ENCODE results near the gene LPO. TPM values are rescaled to one million over a fixed set of nuclear protein-coding genes. Genes with fewer than 3 reads are reported as not detected.
A peak's percentile ranks its signal among the peaks of the same experiment; 100 is the strongest.

Gene LPO
- total and polyA plus RNA-seq, 2 donors (not counting 3 experiments of a cell fraction or from before 2014, with no cell fraction given), result not detected

DNA sequence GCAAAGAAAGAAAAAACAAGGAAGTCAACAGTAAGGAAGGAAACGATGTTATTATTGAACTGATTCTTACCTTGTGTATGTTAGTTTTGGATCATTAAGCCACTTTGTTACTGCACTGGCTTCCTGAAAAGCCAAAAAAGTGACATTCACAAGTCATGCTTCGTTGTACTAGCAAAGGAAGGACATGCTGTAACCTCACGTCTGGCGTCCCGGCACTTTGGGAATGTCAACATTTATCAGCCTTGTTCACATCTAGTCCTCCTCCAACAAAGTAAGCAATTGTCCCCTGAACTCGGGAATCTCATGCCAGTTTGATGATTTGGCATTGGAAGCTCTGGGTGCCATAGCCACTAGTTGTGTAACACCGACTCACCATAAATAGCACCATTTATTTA, 18.6 kb upstream of the LPO start:
- Histone ChIP-seq H3K4me2 (ENCODE audit: insufficient read depth, low read length) (peak overlapping the region; percentile 82), H3K79me2 (ENCODE audit: control insufficient read depth, insufficient read depth, low read length) (no peaks in the 10 kb centered on the region), H3K36me3 (ENCODE audit: control insufficient read depth in 2 of 2, extremely low read depth in 1 of 2, insufficient read depth in 2 of 2, low read length in 2 of 2) (no peaks in the 10 kb centered on the region), H3K27me3 (ENCODE audit: control insufficient read depth in 2 of 2, insufficient read depth in 2 of 2, low read length in 2 of 2) (no peaks in the 10 kb centered on the region), H3K9me3 (replicated peaks; ENCODE audit: control insufficient read depth, insufficient read depth, low read length) (no peaks in the 10 kb centered on the region), H3K9ac (replicated peaks; ENCODE audit: extremely low read depth, insufficient read depth, low read length) (peak overlapping the region; percentile 7), H3K4me1 (ENCODE audit: control insufficient read depth, extremely low read depth, insufficient read depth, low read length) (peaks cover 16% of the 10 kb centered on the region), H3K9me1 (replicated peaks; ENCODE audit: control insufficient read depth, extremely low read depth, insufficient read depth, low read length) (no peaks in the 10 kb centered on the region), H3K4me3 (replicated peaks in 1 of 3; ENCODE audit: insufficient read depth in 1 of 3, low read depth in 1 of 3, low read length in 3 of 3) (peak overlapping the region in 1 of 3 experiments; percentile 24), H3K27ac (ENCODE audit: insufficient read depth, low read depth, low read length) (peak overlapping the region; percentile 12), H2AFZ (ENCODE audit: low read depth, low read length) (peak overlapping the region; percentile 60), H4K20me1 (replicated peaks; ENCODE audit: control insufficient read depth, extremely low read depth, insufficient read depth, low read length) (no peaks in the 10 kb centered on the region)
- FAIRE-seq, result peak; percentile 77
- intact Hi-C loops (cut with micrococcal nuclease), result loop anchor here (1.0 to 2.0 kb wide), 2 partner anchors 30 to 135 kb away; no protein-coding TSS in a partner anchor
- CTCF ChIA-PET, result interaction anchor here (0.8 to 2.2 kb wide), 10 partner anchors 9 to 387 kb away, joined by 3 to 14 read pairs (median 4); partner anchors contain the start of gene SUPT4H1
- TF ChIP-seq JUN (IDR thresholded peaks at IDR 0.05; ENCODE audit: borderline replicate concordance, insufficient read depth, insufficient read length, low read depth) (no peak), GATA2 (IDR thresholded peaks at IDR 0.05; ENCODE audit: insufficient read depth, insufficient read length, low read depth, low read length) (no peak), POLR2A (IDR thresholded peaks at IDR 0.05; ENCODE audit: low read depth, low read length) (no peak), MYC (IDR thresholded peaks at IDR 0.05; ENCODE audit: low read depth, low read length) (no peak), FOS (IDR thresholded peaks at IDR 0.05; ENCODE audit: borderline replicate concordance, insufficient read depth, low read length) (no peak), POLR2AphosphoS5 (IDR thresholded peaks at IDR 0.05; ENCODE audit: insufficient read depth, low read depth, low read length) (no peak), EZH2 (IDR thresholded peaks at IDR 0.05; ENCODE audit: borderline replicate concordance, low read depth, low read length, severe bottlenecking) (no peak)
- TF ChIP-seq, protein P1, sequence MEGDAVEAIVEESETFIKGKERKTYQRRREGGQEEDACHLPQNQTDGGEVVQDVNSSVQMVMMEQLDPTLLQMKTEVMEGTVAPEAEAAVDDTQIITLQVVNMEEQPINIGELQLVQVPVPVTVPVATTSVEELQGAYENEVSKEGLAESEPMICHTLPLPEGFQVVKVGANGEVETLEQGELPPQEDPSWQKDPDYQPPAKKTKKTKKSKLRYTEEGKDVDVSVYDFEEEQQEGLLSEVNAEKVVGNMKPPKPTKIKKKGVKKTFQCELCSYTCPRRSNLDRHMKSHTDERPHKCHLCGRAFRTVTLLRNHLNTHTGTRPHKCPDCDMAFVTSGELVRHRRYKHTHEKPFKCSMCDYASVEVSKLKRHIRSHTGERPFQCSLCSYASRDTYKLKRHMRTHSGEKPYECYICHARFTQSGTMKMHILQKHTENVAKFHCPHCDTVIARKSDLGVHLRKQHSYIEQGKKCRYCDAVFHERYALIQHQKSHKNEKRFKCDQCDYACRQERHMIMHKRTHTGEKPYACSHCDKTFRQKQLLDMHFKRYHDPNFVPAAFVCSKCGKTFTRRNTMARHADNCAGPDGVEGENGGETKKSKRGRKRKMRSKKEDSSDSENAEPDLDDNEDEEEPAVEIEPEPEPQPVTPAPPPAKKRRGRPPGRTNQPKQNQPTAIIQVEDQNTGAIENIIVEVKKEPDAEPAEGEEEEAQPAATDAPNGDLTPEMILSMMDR (IDR thresholded peaks at IDR 0.05; ENCODE audit: extremely low read depth in 1 of 2, insufficient read depth in 1 of 2, low read depth in 1 of 2, low read length in 2 of 2), result no peak
- TF ChIP-seq, protein P2, sequence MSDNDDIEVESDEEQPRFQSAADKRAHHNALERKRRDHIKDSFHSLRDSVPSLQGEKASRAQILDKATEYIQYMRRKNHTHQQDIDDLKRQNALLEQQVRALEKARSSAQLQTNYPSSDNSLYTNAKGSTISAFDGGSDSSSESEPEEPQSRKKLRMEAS (IDR thresholded peaks at IDR 0.05; ENCODE audit: insufficient read depth, insufficient read length), result no peak
- peak; percentile 61 for DNase-seq (ENCODE audit: low read depth, low spot score)
- dilution Hi-C loops (cut with MboI; ENCODE audit: extremely low pct_ligation_motif_present, low sequenced_read_pairs), result no loop called here
- BruUV-seq (replicated peaks), result no TSS peak
- POLR2A ChIA-PET, result no interaction called here

Data from endothelial cell of umbilical vein (primary cell).